Measurements from ENCODE around the gene ABCA9. TPM values are rescaled to one million over a fixed set of nuclear protein-coding genes. Genes with fewer than 3 reads are reported as not detected.

ABCA9 gene
- total and polyA plus RNA-seq, 2 of the 13 experiments (the other 11 are each of a cell fraction or from before 2014, with no cell fraction given): 0.04 TPM; not detected in 1

- in situ Hi-C loops (cut with HindIII; ENCODE audit: extremely low pct_ligation_motif_present, low pct_unique_long_range_greater_than_20kb) (no loop called here), intact Hi-C loops (cut with micrococcal nuclease; ENCODE audit: unreplicated experiment) (no loop called here)
- no peaks in the 10 kb centered on the region for H3K9me3 ChIP-seq (ENCODE audit: low read length)
- POLR2A ChIA-PET: no interaction called here
- ATAC-seq (no peak), DNase-seq (ENCODE audit: low spot score) (no peak), FAIRE-seq (no peak)
- no peak overlapping the region for H3K27ac ChIP-seq (ENCODE audit: extremely low read length, insufficient read depth, low read length)
- no peak overlapping the region for H3K9ac ChIP-seq (ENCODE audit: insufficient read depth, low read depth, low read length)
- no peaks in the 10 kb centered on the region for H4K20me1 ChIP-seq (ENCODE audit: insufficient read depth, low read length)
- no peaks in the 10 kb centered on the region for H3K79me2 ChIP-seq (ENCODE audit: insufficient read depth, low read length)
- 96% methylated on average over 4 of the region's 4 CpGs for WGBS (ENCODE audit: low lambda C conversion rate)
- H2AFZ ChIP-seq (ENCODE audit: low read length): no peak overlapping the region
- H3K36me3 ChIP-seq (replicated peaks in 1 of 2; ENCODE audit: control insufficient read depth in 1 of 2, insufficient read depth in 2 of 2, low read length in 2 of 2): no peaks in the 10 kb centered on the region
- H3K4me2 ChIP-seq (ENCODE audit: low read depth, low read length): no peak overlapping the region
- H3K4me1 ChIP-seq (ENCODE audit: insufficient read depth, low read length): peaks cover 8% of the 10 kb centered on the region; the same call in 1 of the 2 replicates
- BruUV-seq (replicated peaks): no TSS peak
- H3K27me3 ChIP-seq (ENCODE audit: control insufficient read depth in 1 of 2, insufficient read depth in 2 of 2, low read length in 2 of 2): no peaks in the 10 kb centered on the region
- no peak overlapping the region for H3K4me3 ChIP-seq (replicated peaks in 1 of 3; ENCODE audit: insufficient read depth in 1 of 3, low read depth in 2 of 3, low read length in 3 of 3)
- CTCF ChIA-PET (ENCODE audit: low intra/inter-chr PET ratio, low total read pairs): no interaction called here
- TF ChIP-seq TBX3 (IDR thresholded peaks at IDR 0.05; ENCODE audit: borderline replicate concordance) (no peak), ZNF367 (CRISPR knock-in tag; IDR thresholded peaks at IDR 0.05; ENCODE audit: borderline replicate concordance) (no peak), YY1 (IDR thresholded peaks at IDR 0.05; ENCODE audit: insufficient read depth, insufficient replicate concordance, low read depth, low read length) (no peak), PATZ1 (CRISPR knock-in tag; IDR thresholded peaks at IDR 0.05) (no peak), NONO (IDR thresholded peaks at IDR 0.05) (no peak), NONO (CRISPR knock-in tag; conservative IDR thresholded peaks at IDR 0.05) (no peak), ARID2 (CRISPR knock-in tag; IDR thresholded peaks at IDR 0.05; ENCODE audit: borderline replicate concordance) (no peak), ZNF496 (CRISPR knock-in tag; IDR thresholded peaks at IDR 0.05; ENCODE audit: insufficient replicate concordance) (no peak), PLSCR1 (CRISPR knock-in tag; IDR thresholded peaks at IDR 0.05; ENCODE audit: borderline replicate concordance) (no peak), CCAR2 (optimal IDR thresholded peaks at IDR 0.05; ENCODE audit: low read depth, low read length) (no peak), ZBTB10 (CRISPR knock-in tag; IDR thresholded peaks at IDR 0.05; ENCODE audit: borderline replicate concordance) (no peak), ZNF414 (CRISPR knock-in tag; IDR thresholded peaks at IDR 0.05) (no peak), ZNF678 (CRISPR knock-in tag; IDR thresholded peaks at IDR 0.05) (no peak), ZNF20 (CRISPR knock-in tag; IDR thresholded peaks at IDR 0.05) (no peak), DBP (CRISPR knock-in tag; IDR thresholded peaks at IDR 0.05; ENCODE audit: not compliant biosample characterization) (no peak), ZBTB21 (CRISPR knock-in tag; IDR thresholded peaks at IDR 0.05) (no peak), RBFOX2 (IDR thresholded peaks at IDR 0.05; ENCODE audit: low read depth, low read length) (no peak), SIX1 (CRISPR knock-in tag; IDR thresholded peaks at IDR 0.05; ENCODE audit: borderline replicate concordance) (no peak)
Observed at GRCh38 chr17:68953340-68953997, 107.3 kb downstream of the ABCA9 start.
